Bronchial epithelial cell (primary cell): Measurements from ENCODE around the gene TMEFF1. TPM values are rescaled to one million over a fixed set of nuclear protein-coding genes. Genes with fewer than 3 reads are reported as not detected.
A peak's percentile ranks its signal among the peaks of the same experiment; 100 is the strongest.

Experiments
- DNase-seq: peaks from one replicate; pipeline ENCODE4 v3.0.0-alpha.2; 2010; ENCODE audit warnings: low read depth
- FAIRE-seq: peaks from 2 replicates; lab custom pipeline; 2011; peaks lifted over from hg19 to GRCh38; lab: Jason Lieb, UNC
- H3K27me3 ChIP-seq: 2 replicates; pipeline ENCODE4 v1.5.1; 2011; ENCODE audit warnings: low read length; ENCODE audit not compliant: control insufficient read depth, insufficient read depth
- H3K36me3 ChIP-seq: 2 replicates; pipeline ENCODE4 v1.5.1; 2011; ENCODE audit warnings: low read length; ENCODE audit not compliant: control insufficient read depth, insufficient read depth
- H3K4me3 ChIP-seq: 2 replicates; pipeline ENCODE4 v1.5.1; 2011; ENCODE audit warnings: mild to moderate bottlenecking, low read depth, low read length, control low read depth
- total RNA-seq: library from RNA; depleted of rRNA; stranded (reverse); fragments of >200 nt; gene quantifications from 2 replicates; pipeline ENCODE4 v1.2.1, GENCODE V29; 2014
- TF ChIP-seq, protein P1 (sequence below): IDR thresholded peaks from 2 replicates; pipeline ENCODE4 v1.5.1; 2011; ENCODE audit warnings: mild to moderate bottlenecking, moderate library complexity, low read length, control low read depth, inconsistent platforms; ENCODE audit not compliant: insufficient read depth, severe bottlenecking

The TMEFF1 gene
- total RNA-seq, 1 donor from 2014 or later = 0.26 TPM

- DNase-seq (peak; percentile 20), FAIRE-seq (no peak)
- Histone ChIP-seq H3K4me3 (no peak overlapping the region), H3K27me3 (no peaks in the 10 kb centered on the region), H3K36me3 (no peaks in the 10 kb centered on the region)
- TF ChIP-seq, protein P1, sequence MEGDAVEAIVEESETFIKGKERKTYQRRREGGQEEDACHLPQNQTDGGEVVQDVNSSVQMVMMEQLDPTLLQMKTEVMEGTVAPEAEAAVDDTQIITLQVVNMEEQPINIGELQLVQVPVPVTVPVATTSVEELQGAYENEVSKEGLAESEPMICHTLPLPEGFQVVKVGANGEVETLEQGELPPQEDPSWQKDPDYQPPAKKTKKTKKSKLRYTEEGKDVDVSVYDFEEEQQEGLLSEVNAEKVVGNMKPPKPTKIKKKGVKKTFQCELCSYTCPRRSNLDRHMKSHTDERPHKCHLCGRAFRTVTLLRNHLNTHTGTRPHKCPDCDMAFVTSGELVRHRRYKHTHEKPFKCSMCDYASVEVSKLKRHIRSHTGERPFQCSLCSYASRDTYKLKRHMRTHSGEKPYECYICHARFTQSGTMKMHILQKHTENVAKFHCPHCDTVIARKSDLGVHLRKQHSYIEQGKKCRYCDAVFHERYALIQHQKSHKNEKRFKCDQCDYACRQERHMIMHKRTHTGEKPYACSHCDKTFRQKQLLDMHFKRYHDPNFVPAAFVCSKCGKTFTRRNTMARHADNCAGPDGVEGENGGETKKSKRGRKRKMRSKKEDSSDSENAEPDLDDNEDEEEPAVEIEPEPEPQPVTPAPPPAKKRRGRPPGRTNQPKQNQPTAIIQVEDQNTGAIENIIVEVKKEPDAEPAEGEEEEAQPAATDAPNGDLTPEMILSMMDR = no peak
These were observed 127.7 kb downstream of the TMEFF1 start for GRCh38 chr9:100600521-100601079.

GRCh38 chr9:100601216-100601615 is 128.3 kb downstream of the TMEFF1 start:
- no peaks in the 10 kb centered on the region for H3K27me3 ChIP-seq
- no peak overlapping the region for H3K4me3 ChIP-seq
- no peaks in the 10 kb centered on the region for H3K36me3 ChIP-seq
- FAIRE-seq (no peak), DNase-seq (peak; percentile 58)
- TF ChIP-seq, protein P1 = peak; percentile 83

GRCh38 chr9:100602342-100602801 is 129.4 kb downstream of the TMEFF1 start:
- H3K27me3 ChIP-seq = no peaks in the 10 kb centered on the region
- peak; percentile 74 for DNase-seq
- no peak overlapping the region for H3K4me3 ChIP-seq
- no peak for FAIRE-seq
- H3K36me3 ChIP-seq = no peaks in the 10 kb centered on the region
- TF ChIP-seq, protein P1 = peak; percentile 70

GRCh38 chr9:100605405-100605804 is 132.5 kb downstream of the TMEFF1 start:
- Histone ChIP-seq H3K27me3 (no peaks in the 10 kb centered on the region), H3K4me3 (no peak overlapping the region), H3K36me3 (no peaks in the 10 kb centered on the region)
- DNase-seq = no peak
- TF ChIP-seq, protein P1 = no peak
- FAIRE-seq = no peak

- Histone ChIP-seq H3K4me3 (no peak overlapping the region), H3K27me3 (no peaks in the 10 kb centered on the region), H3K36me3 (no peaks in the 10 kb centered on the region)
- no peak for DNase-seq
- FAIRE-seq = no peak
- TF ChIP-seq, protein P1 = no peak
These were observed 146.2 kb downstream of the TMEFF1 start for GRCh38 chr9:100619194-100619593.

DNA sequence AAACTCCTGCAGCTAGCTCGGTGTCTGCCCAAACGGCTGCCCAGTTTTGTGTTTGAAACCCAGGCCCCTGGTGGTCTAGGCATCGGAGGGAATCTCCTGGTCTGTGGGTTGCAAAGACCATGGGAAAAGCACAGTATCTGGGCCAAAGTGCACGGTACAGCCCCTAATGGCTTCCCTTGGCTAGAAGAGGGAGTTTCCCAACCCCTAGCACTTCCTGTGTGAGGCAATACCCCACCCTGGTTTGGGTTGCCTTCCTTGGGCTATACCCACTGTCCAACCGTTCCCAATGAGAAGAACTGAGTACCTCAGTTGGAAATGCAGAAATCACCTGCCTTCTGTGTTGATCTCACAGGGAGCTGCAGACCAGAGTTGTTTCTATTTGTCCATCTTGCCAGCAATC is 146.7 kb downstream of the TMEFF1 start:
- Histone ChIP-seq H3K4me3 (no peak overlapping the region), H3K36me3 (no peaks in the 10 kb centered on the region), H3K27me3 (no peaks in the 10 kb centered on the region)
- DNase-seq (no peak), FAIRE-seq (no peak)
- TF ChIP-seq, protein P1 = no peak
